Transverse colon (tissue), 4 donors: ENCODE data around the gene PDSS2.

Experiments
- EP300 ChIP-seq: sonication (generic); formaldehyde crosslinking; IDR thresholded peaks from one replicate; pipeline ENCODE4 v1.6.1; 2017; ENCODE audit warnings: antibody characterized with exemption, low read depth
- POLR2A ChIP-seq: fragments of 450-650 bp; IDR thresholded peaks from one replicate; pipeline ENCODE4 v1.6.1; 2016; ENCODE audit warnings: antibody characterized with exemption, mild to moderate bottlenecking, moderate library complexity
- POLR2AphosphoS5 ChIP-seq, 3 donors: sonication (generic); formaldehyde crosslinking; IDR thresholded peaks; one replicate each; pipeline ENCODE4 v1.6.1; 2016; ENCODE audit warnings: antibody characterized with exemption in 3 of 3
- TF ChIP-seq, protein P1 (sequence below), 5 experiments: fragments of 200-600 bp in 3 of 5; fragments of 450-650 bp in 2 of 5; sonication (generic) in 3 of 5; IDR thresholded peaks; 1 replicate in 2 of 5; 2 replicates in 3 of 5; pipeline ENCODE4 v1.5.1; 2016 to 2017; ENCODE audit warnings: antibody characterized with exemption in 5 of 5, inconsistent platforms in 3 of 5, mild to moderate bottlenecking in 2 of 5, moderate library complexity in 1 of 5

DNA sequence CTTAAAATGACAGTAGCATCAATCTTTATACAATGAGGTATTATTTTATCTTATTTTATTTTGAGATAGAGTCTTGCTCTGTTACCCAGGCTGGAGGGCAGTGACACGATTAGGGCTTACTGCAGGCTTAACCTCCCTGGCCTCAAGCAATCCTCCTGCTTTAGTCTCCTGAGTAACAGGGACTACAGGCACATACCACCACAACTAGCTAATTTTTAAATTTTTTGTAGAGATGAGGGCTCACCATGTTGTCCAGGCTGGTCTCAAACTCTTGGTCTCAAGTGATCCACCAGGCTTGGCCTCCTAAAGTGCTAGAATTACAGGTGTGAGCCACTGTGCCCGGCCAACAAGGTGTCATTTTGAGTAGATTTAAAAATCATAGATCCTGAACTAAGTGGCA lies 125.9 kb downstream of the PDSS2 start:
- TF ChIP-seq, protein P1, sequence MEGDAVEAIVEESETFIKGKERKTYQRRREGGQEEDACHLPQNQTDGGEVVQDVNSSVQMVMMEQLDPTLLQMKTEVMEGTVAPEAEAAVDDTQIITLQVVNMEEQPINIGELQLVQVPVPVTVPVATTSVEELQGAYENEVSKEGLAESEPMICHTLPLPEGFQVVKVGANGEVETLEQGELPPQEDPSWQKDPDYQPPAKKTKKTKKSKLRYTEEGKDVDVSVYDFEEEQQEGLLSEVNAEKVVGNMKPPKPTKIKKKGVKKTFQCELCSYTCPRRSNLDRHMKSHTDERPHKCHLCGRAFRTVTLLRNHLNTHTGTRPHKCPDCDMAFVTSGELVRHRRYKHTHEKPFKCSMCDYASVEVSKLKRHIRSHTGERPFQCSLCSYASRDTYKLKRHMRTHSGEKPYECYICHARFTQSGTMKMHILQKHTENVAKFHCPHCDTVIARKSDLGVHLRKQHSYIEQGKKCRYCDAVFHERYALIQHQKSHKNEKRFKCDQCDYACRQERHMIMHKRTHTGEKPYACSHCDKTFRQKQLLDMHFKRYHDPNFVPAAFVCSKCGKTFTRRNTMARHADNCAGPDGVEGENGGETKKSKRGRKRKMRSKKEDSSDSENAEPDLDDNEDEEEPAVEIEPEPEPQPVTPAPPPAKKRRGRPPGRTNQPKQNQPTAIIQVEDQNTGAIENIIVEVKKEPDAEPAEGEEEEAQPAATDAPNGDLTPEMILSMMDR (IDR thresholded peaks at IDR 0.05): no peak
- TF ChIP-seq POLR2A (no peak), POLR2AphosphoS5 (IDR thresholded peaks at IDR 0.05) (no peak), EP300 (no peak)
